Measurements from ENCODE around the gene RPS18.
"Not testable (repeated sequence)": the region's sequence is repeated elsewhere in the genome, so short reads cannot be mapped to it uniquely, and the experiment has no call there.

Gene RPS18

GRCh38 chr6:33273129-33273923 lies 1.5 kb downstream of the RPS18 start:
- no peak for DNase-seq

DNA sequence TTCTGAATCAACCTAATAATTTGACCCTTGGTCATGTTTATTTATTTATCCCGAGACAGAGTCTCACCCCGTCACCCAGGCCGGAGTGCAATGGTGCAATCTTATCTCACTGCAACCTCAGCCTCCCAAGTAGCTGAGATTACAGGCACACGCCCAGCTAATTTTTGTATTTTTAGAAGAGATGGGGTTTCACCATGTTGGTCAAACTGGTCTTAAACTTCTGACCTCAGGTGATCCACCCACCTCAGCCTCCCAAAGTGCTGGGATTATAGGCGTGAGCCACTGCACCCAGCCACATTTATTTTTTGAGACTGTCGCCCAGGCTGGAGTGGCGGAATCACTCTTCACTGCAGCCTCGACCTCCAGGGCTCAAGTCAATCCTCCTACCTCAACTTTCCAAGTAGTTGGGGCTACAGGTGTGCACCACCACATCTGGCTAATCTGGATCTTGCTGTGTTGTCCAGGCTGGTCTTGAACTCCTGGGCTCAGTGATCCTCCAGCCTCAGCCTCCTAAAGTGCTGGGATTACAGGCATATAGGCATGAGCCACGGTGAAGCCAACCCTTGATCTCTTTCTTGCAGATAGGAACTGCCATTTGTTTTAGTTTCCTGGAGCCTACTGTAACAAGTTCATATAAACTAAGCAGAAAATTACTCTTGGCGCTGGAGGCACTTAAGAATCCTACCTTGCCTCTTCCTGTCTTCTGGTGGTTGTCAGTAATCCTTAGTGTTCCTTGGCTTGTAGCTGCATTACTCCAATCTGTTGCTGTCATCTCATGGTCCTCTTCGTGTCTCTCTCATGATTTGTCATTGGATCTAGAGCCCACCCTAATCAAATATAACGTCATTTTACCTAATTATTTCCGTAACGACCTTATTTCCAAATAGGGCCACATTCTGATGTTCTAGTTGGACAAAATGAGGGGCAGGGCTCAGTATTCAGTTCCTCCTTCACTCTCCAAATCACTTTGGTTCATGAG lies 2.3 kb downstream of the RPS18 start:
- DNase-seq, result no peak

DNA sequence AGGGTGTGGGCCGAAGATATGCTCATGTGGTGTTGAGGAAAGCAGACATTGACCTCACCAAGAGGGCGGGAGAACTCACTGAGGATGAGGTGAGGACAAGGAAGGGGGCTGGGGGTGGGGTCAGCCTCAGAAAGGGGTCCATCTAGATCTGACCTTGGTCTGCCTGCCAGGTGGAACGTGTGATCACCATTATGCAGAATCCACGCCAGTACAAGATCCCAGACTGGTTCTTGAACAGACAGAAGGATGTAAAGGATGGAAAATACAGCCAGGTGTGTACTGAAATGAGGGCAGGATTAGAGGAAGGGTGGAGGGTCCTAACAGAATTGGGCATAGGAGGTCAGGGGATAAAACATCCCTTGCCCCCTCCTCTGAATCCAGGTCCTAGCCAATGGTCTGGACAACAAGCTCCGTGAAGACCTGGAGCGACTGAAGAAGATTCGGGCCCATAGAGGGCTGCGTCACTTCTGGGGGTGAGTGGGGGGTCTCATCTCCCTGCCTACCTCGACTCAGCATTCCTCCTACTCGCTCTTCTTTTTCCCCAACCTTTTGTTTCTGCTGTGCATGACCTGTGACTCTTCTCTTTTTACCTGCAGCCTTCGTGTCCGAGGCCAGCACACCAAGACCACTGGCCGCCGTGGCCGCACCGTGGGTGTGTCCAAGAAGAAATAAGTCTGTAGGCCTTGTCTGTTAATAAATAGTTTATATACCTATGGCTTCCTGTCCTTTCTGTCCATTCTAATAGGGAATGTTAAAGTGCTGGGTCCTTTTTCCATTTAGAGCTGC lies 4.1 kb downstream of the RPS18 start:
- not testable (repeated sequence) for DNase-seq

GRCh38 chr6:33276581-33276863 lies 4.6 kb downstream of the RPS18 start:
- no peak for DNase-seq

- peak; percentile 48 for DNase-seq
These were observed 5.2 kb downstream of the RPS18 start, which contains the start of gene B3GALT4 for GRCh38 chr6:33276864-33277662. TSS of gene B3GALT4 (plus strand) at chr6:33277123. CDS start at chr6:33277420, 297 bp downstream.

DNA sequence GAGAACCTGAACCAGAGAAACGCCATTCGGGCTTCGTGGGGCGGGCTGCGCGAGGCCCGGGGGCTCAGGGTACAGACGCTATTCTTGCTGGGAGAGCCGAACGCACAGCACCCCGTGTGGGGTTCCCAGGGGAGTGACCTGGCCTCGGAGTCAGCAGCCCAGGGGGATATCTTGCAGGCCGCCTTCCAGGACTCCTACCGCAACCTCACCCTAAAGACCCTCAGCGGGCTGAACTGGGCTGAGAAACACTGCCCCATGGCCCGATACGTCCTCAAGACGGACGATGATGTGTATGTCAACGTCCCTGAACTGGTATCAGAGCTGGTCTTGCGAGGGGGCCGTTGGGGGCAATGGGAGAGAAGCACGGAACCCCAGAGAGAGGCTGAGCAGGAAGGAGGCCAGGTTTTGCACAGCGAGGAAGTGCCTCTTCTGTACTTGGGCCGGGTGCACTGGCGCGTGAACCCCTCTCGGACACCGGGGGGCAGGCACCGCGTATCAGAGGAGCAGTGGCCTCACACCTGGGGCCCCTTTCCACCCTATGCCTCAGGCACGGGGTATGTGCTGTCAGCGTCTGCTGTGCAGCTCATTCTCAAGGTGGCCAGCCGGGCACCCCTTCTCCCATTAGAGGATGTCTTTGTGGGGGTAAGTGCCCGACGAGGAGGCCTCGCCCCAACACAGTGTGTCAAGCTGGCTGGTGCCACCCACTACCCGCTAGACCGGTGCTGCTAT lies 6.0 kb downstream of the RPS18 start:
- DNase-seq, result no peak

DNA sequence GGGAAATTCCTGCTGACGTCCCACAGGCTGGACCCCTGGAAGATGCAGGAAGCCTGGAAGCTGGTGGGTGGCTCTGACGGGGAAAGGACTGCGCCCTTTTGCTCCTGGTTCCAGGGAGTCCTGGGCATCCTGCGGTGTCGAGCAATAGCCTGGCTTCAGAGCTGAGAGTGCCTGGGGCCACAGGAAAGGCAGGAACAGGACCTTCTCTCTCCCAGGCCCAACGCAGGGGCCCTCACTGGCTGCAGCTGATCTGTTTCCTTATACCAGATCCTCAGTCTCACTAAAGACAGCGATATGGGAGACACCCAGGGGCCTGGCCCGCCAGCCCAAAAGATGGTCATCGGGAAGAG lies 6.5 kb downstream of the RPS18 start:
- DNase-seq, result no peak

DNA sequence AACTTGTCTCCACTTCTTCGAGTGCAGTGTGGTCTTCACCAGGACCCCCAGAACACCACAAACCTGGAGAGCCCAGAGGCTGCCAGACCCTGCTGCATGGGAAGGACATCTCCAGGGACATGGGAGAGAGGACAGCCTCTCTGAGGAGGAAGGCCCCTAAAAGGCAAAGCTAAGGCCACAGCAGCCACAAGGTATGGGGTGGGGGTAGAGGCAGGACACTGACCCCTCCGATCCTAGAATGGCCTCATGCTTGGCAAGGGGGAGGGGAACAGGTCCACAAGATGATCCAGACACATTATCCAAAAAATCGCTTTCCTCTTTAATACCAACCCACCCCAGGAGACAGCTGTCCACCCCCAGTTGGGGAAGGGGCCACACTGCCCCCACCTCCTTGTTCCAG lies 6.9 kb downstream of the RPS18 start:
- DNase-seq, result no peak

- no peak for DNase-seq
These were observed 7.4 kb downstream of the RPS18 start for GRCh38 chr6:33279257-33279695.

DNA sequence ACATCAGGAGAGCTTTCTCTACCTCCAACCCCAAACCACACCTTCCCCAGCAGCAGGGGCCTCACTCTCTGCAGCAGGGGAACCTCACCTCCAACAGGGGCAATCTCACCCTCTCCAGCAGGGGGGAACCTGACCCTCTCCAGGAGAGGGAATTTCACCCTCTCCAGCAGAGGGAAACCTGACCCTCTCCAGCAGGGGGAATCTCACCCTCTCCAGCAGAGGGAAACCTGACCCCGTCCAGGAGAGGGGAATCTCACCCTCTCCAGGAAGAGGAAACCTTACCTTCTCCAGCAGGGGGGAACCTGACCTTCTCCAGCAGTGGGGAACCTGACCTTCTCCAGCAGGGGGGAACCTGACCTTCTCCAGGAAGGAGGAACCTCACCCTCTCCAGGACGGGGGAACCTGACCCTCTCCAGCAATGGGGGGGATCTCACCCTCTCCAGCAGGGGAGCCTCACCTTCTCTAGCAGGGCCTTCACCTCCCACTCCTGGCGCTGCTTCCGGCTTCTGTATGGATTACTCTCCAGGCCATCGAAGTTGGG lies 8.2 kb downstream of the RPS18 start:
- peak; percentile 11 for DNase-seq

DNA sequence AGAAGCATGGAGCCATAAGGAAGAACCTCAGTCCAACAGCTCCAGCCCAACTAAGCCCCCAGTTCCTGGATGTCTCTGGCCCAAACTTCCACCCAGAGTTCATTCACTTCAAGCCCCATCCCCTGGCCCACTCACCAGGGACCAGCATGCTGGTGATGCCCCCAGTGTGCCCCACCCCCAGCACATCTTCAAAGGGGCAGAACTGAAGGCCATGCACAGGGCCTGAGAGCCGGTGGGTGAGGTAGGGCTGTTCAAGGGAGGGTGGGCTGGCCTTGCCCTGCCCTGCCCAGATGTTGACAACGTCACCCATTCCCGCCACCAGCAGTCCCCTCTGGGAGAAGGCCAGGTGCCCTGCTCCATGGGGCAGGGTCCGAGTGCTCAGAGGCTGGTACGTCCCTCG lies 8.7 kb downstream of the RPS18 start:
- no peak for DNase-seq

DNA sequence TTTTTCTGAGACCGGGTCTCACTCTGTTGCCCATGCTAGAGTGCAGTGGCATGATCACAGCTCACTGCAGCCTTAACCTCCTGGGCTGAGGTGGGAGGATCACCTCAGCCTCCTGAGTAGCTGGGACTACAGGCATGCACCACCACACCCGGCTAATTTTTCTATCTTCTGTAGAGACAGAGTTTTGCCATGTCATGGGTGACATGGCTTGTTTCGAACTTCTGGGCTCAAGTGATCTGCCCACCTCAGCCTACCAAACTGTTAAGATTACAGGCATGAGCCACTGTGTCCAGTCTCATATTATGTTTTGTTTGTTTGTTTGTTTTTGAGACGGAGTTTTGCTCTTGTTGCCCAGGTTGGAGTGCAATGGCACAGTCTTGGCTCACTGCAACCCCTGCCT lies 13.3 kb downstream of the RPS18 start:
- not testable (repeated sequence) for DNase-seq

GRCh38 chr6:33286946-33287914 lies 15.4 kb downstream of the RPS18 start:
- no peak for DNase-seq

GRCh38 chr6:33288141-33288920 lies 16.5 kb downstream of the RPS18 start:
- no peak for DNase-seq

DNA sequence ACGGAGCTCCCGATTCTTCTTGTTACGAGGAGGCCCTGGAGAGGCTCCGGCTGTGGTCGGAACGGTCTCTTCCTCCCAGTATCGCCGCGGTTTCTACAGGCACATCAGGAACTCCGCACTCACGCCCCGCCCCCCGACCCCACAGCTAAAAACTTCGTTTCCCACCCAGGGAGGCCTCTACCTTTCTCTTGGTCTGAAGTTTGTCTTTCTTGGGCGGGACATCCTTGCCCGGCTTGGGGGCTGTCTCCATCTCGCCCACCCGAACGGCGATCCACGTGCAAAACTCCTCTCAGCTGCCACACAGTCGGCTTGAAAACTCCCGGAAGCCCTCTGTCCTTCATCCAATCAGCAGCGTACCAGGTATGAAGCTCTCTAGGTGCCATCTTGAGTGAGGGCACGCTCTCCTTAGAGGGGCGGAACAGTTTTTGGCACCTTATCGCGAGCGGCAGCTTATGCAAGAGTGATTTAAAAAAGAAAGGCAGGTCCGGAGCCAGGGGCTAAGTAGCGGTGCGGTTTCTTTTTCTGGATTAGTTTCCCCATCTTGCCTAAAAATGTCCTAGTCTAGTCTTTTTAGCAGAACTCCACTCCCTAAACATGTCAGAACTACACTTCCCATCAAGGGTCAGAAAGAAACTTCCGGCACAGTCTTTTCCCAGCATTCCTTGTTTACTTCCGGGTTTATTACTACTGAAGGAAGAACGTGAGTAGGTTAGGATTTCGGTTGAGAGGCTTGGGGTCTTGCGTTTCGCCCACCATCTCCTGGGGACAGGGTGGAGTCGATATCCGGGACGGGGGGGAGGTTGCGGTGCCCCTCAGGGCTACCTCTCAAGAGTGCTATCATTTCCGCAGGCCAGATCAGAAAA lies 17.3 kb downstream of the RPS18 start, which contains the start of the genes PFDN6 and WDR46:
PFDN6 (plus strand) TSS at position 681 of the 863 bp plus-strand sequence. CDS start 256 bp downstream, outside the sequence.
WDR46 (minus strand) TSS at position 319 of the 863 bp plus-strand sequence; CDS start at position 250, 69 bp downstream.
- DNase-seq, result peak; percentile 95

GRCh38 chr6:33289784-33290315 lies 18.0 kb downstream of the RPS18 start:
- DNase-seq, result no peak

DNA sequence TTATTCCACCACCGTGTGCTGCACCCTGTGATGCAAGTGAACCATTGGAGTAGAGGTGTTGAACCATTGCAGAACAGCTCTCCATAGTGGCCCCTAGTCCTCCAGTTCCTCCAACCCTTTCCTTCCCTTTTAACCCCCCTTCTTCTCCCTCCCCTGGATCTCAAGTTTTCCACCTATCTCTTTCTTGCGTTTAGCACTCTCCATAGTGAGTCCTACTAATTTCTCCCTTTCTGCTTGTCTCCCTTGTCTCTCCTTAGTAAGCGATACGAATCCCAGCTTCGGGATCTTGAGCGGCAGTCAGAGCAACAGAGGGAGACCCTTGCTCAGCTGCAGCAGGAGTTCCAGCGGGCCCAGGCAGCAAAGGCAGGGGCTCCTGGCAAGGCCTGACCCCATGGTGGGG lies 18.6 kb downstream of the RPS18 start:
- no peak for DNase-seq

All from SHP77 treated with DMSO at 0.1 percent for 48 hours (cell line).